RWPE2 (cell line): ENCODE measurements around the gene FGF16.
"Not testable (repeated sequence)": the region's sequence is repeated elsewhere in the genome, so short reads cannot be mapped to it uniquely, and the experiment has no call there.

ENCODE experiments used
- ATAC-seq: fragments of 200-7000 bp; cut with Tn5 transposase; 3 replicates; pipeline ENCODE4 v1.9.1; 2021; ENCODE audit warnings: low read depth
- DNase-seq: peaks from one replicate; pipeline ENCODE4 v3.0.0-alpha.2; 2020; ENCODE audit warnings: low spot score
- H3K27ac ChIP-seq: fragments of 450-650 bp; 2 replicates; pipeline ENCODE4 v1.5.1; 2017; ENCODE audit warnings: mild to moderate bottlenecking; ENCODE audit not compliant: poor library complexity, severe bottlenecking
- H3K27me3 ChIP-seq: fragments of 250-450 bp; sonication (Bioruptor Pico); 2 replicates; pipeline ENCODE4 v1.5.1; 2021; ENCODE audit warnings: mild to moderate bottlenecking, moderate library complexity; ENCODE audit not compliant: insufficient read depth, poor library complexity, severe bottlenecking
- H3K36me3 ChIP-seq: fragments of 250-450 bp; sonication (Bioruptor Pico); 2 replicates; pipeline ENCODE4 v1.5.1; 2020; ENCODE audit warnings: low read depth, mild to moderate bottlenecking, moderate library complexity
- H3K4me1 ChIP-seq: fragments of 250-450 bp; sonication (Bioruptor Pico); 2 replicates; pipeline ENCODE4 v1.5.1; 2021; ENCODE audit warnings: mild to moderate bottlenecking, moderate library complexity; ENCODE audit not compliant: insufficient read depth, poor library complexity, severe bottlenecking
- H3K4me3 ChIP-seq: fragments of 250-450 bp; sonication (Bioruptor Pico); 2 replicates; pipeline ENCODE4 v1.5.1; 2021; ENCODE audit warnings: mild to moderate bottlenecking, moderate library complexity; ENCODE audit not compliant: severe bottlenecking
- H3K9me3 ChIP-seq: fragments of 250-450 bp; sonication (Bioruptor Pico); 2 replicates; pipeline ENCODE4 v1.5.1; 2021; ENCODE audit warnings: mild to moderate bottlenecking, moderate library complexity; ENCODE audit not compliant: severe bottlenecking
- CTCF ChIP-seq: fragments of 450-650 bp; IDR thresholded peaks from one replicate; pipeline ENCODE4 v1.5.1; 2017; ENCODE audit warnings: mild to moderate bottlenecking, moderate library complexity; ENCODE audit not compliant: poor library complexity, severe bottlenecking

FGF16 gene

GRCh38 chrX:77446908-77447652, at the start of gene FGF16:
Gene FGF16, plus strand, starts transcription at chrX:77447389. Its CDS starts 286 bp downstream, at chrX:77447675.
- Histone ChIP-seq H3K4me3 (no peak within 1 kb of the TSS), H3K36me3 (no peaks in the 10 kb centered on the region), H3K4me1 (peaks cover 6% of the 10 kb centered on the region), H3K27me3 (no peaks in the 10 kb centered on the region), H3K9me3 (no peaks in the 10 kb centered on the region), H3K27ac (no peak within 1 kb of the TSS)
- DNase-seq = no peak
- TF ChIP-seq CTCF = no peak
- ATAC-seq = no peak

DNA sequence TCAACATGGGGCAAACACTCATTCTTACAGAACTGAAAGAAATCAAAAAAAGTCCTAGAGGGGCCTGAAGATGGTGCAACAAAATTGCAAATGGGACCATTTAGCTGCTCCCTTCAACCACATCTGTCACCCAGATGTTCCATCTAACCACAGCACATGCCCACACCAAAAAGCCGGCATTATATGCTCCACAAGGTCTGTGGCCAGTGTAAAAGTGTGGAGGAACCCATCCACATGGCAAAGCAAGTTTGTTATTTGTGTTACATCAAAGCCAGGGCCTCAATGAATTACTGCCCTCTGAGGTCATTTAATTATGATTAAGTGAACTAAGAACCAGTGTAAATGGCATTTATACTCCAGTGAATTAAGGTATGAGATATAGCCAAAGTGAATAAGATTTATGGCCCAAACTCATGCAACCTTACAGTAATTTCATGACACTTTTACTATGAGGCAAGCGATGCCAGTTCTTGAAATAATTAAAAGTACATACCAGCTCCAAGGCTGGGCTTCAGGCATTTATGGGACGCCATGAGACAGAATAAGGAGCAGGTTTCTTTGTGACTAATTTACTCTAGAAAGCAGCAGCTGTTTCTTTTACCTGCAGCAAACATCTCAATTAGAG, 48.7 kb upstream of the FGF16 start:
- H3K9me3 ChIP-seq = no peaks in the 10 kb centered on the region
- no peak for TF ChIP-seq CTCF
- H3K27ac ChIP-seq = no peak overlapping the region
- H3K4me1 ChIP-seq = no peaks in the 10 kb centered on the region
- no peak overlapping the region for H3K4me3 ChIP-seq
- no peak for DNase-seq
- no peak for ATAC-seq
- no peaks in the 10 kb centered on the region for H3K36me3 ChIP-seq
- no peaks in the 10 kb centered on the region for H3K27me3 ChIP-seq

DNA sequence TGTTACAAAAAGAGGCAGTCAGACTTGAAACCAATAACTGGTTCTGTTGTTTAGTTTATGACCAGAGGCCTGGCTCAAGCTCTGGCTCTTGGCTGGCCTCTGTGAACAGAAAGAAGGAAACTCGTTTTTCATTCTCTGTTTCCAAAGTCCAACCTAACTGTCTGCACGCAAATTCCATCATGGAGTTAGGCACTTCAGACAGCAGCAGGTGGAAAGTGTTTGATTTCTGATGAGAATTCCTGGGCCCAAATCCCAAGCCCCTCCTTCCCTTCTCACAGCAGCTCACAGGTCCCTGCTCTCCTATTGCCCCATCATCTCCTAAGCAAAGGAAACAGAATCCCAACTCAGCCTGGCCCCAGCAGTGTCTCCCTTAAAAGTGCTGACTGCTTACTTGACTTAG, 42.8 kb upstream of the FGF16 start:
- DNase-seq = no peak
- TF ChIP-seq CTCF = no peak

DNA sequence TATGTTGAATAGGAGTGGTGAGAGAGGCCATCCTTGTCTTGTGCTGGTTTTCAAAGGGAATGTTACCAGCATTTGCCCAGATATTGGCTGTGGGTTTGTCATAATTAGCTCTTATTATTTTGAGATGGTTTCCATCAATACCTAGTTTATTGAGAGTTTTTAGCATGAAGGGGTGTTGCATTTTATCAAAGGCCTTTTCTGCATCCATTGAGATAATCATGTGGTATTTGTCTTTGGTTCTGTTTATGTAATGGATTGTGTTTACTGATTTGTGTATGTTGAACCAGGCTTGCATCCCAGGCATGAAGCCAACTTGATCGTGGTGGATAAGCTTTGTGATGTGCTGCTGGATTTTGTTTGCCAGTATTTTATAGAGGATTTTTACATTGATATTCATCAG, 39.4 kb upstream of the FGF16 start:
- H3K4me3 ChIP-seq, DNase-seq, H3K27me3 ChIP-seq, H3K9me3 ChIP-seq, H3K4me1 ChIP-seq, ATAC-seq, H3K36me3 ChIP-seq, H3K27ac ChIP-seq: not testable (repeated sequence)

More for the DNA sequence above, 42.8 kb upstream of the FGF16 start:
- ATAC-seq = no peak
- H3K27ac ChIP-seq = no peak overlapping the region
- H3K27me3 ChIP-seq = no peaks in the 10 kb centered on the region
- no peaks in the 10 kb centered on the region for H3K9me3 ChIP-seq
- no peak overlapping the region for H3K4me3 ChIP-seq
- H3K4me1 ChIP-seq = no peaks in the 10 kb centered on the region
- H3K36me3 ChIP-seq = no peaks in the 10 kb centered on the region

DNA sequence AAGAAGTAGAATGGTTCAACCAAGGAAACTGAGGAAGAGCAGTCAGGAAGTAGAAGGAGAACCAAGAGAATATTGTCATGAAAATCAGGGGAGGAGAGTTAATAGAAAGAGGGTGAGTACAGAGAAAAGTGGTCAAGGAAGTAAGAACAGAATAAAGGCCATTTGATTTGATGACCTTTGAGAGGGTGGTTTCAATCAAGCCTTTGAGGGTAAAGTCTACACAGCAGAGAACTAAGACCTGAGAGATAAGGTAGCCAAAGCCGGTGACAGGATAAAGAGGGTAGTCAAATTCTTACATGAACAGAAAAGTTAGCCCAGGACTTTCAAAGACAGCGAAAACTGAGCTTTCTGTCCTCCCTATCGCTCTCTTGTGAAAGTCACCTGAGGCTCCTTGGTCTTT, 34.6 kb upstream of the FGF16 start:
- H3K27me3 ChIP-seq = no peaks in the 10 kb centered on the region
- H3K4me1 ChIP-seq = no peaks in the 10 kb centered on the region
- TF ChIP-seq CTCF = no peak
- no peak overlapping the region for H3K27ac ChIP-seq
- DNase-seq = no peak
- H3K9me3 ChIP-seq = no peaks in the 10 kb centered on the region
- ATAC-seq = no peak
- H3K4me3 ChIP-seq = no peak overlapping the region
- H3K36me3 ChIP-seq = no peaks in the 10 kb centered on the region
